H9 (cell line): ENCODE data around the gene RGS16. TPM values are rescaled to one million over a fixed set of nuclear protein-coding genes. Genes with fewer than 3 reads are reported as not detected.

Experiments used
- DNase-seq: peaks from one replicate; pipeline ENCODE4 v3.0.0-alpha.2; 2017
- H2AFZ ChIP-seq: one replicate; pipeline ENCODE4 v1.6.1; 2013; ENCODE audit warnings: mild to moderate bottlenecking, low read length, control low read depth, moderate library complexity
- H2AK5ac ChIP-seq: 2 replicates; pipeline ENCODE4 v1.6.1; 2013; ENCODE audit warnings: low read length, control low read depth, mixed read lengths; ENCODE audit not compliant: insufficient read length
- H2BK120ac ChIP-seq: one replicate; pipeline ENCODE4 v1.6.1; 2013; ENCODE audit warnings: low read depth, mild to moderate bottlenecking, low read length, control low read depth, inconsistent platforms; ENCODE audit not compliant: poor library complexity, severe bottlenecking
- H2BK12ac ChIP-seq: 2 replicates; pipeline ENCODE4 v1.6.1; 2013; ENCODE audit warnings: low read length, control low read depth, mixed read lengths, low read depth; ENCODE audit not compliant: insufficient read length
- H2BK15ac ChIP-seq: 2 replicates; pipeline ENCODE4 v1.6.1; 2013; ENCODE audit warnings: low read depth, low read length, control low read depth
- H2BK20ac ChIP-seq: one replicate; pipeline ENCODE4 v1.6.1; 2013; ENCODE audit warnings: low read depth, mild to moderate bottlenecking, low read length, control low read depth, inconsistent platforms; ENCODE audit not compliant: poor library complexity, severe bottlenecking
- H2BK5ac ChIP-seq: 2 replicates; pipeline ENCODE4 v1.6.1; 2013; ENCODE audit warnings: low read length, control low read depth, mixed read lengths; ENCODE audit not compliant: insufficient read length
- H3K14ac ChIP-seq: 2 replicates; pipeline ENCODE4 v1.6.1; 2013; ENCODE audit warnings: low read length, control low read depth; ENCODE audit not compliant: insufficient read depth
- H3K18ac ChIP-seq: 2 replicates; pipeline ENCODE4 v1.6.1; 2013; ENCODE audit warnings: low read depth, mild to moderate bottlenecking, mixed read lengths, low read length, control low read depth; ENCODE audit not compliant: insufficient read length
- H3K23ac ChIP-seq: 2 replicates; pipeline ENCODE4 v1.6.1; 2013; ENCODE audit warnings: low read length, control low read depth, mixed read lengths, low read depth; ENCODE audit not compliant: insufficient read length
- H3K23me2 ChIP-seq: 2 replicates; pipeline ENCODE4 v1.6.1; 2013; ENCODE audit warnings: low read depth, mild to moderate bottlenecking, mixed read lengths, low read length, control low read depth; ENCODE audit not compliant: insufficient read length, poor library complexity, severe bottlenecking
- H3K27ac ChIP-seq: 2 replicates; pipeline ENCODE4 v1.5.1; 2013; ENCODE audit warnings: low read length, control low read depth, mixed read lengths, low read depth; ENCODE audit not compliant: insufficient read length
- H3K27me3 ChIP-seq: 2 replicates; pipeline ENCODE4 v1.6.1; 2013; ENCODE audit warnings: low read length, control low read depth, inconsistent platforms; ENCODE audit not compliant: insufficient read depth
- H3K4ac ChIP-seq: 2 replicates; pipeline ENCODE4 v1.6.1; 2013; ENCODE audit warnings: low read depth, mild to moderate bottlenecking, control low read depth, inconsistent platforms, low read length, moderate library complexity
- H3K4me1 ChIP-seq: 2 replicates; pipeline ENCODE4 v1.6.1; 2013; ENCODE audit warnings: low read length, control low read depth, inconsistent platforms; ENCODE audit not compliant: insufficient read depth
- H3K4me2 ChIP-seq: 2 replicates; pipeline ENCODE4 v1.6.1; 2013; ENCODE audit warnings: low read length, control low read depth, mixed read lengths; ENCODE audit not compliant: insufficient read length, insufficient read depth
- H3K56ac ChIP-seq: 2 replicates; pipeline ENCODE4 v1.6.1; 2013; ENCODE audit warnings: low read depth, mild to moderate bottlenecking, mixed read lengths, low read length, control low read depth; ENCODE audit not compliant: insufficient read length
- H3K79me1 ChIP-seq: 2 replicates; pipeline ENCODE4 v1.6.1; 2013; ENCODE audit warnings: low read depth, mild to moderate bottlenecking, moderate library complexity, low read length, control low read depth, inconsistent platforms; ENCODE audit not compliant: insufficient read depth, poor library complexity, severe bottlenecking
- H3K79me2 ChIP-seq: 2 replicates; pipeline ENCODE4 v1.6.1; 2013; ENCODE audit warnings: low read length, control low read depth, inconsistent platforms; ENCODE audit not compliant: insufficient read depth
- H3K9ac ChIP-seq: 2 replicates; pipeline ENCODE4 v1.6.1; 2013; ENCODE audit warnings: low read length, control low read depth, mixed read lengths; ENCODE audit not compliant: insufficient read length; ENCODE audit errors: extremely low read depth
- H3K9me3 ChIP-seq: one replicate; pipeline ENCODE4 v1.6.1; 2013; ENCODE audit warnings: low read depth, low read length, inconsistent platforms; ENCODE audit not compliant: control insufficient read depth
- H3T11ph ChIP-seq: one replicate; pipeline ENCODE4 v1.6.1; 2013; ENCODE audit warnings: mild to moderate bottlenecking, low read length, control low read depth, inconsistent platforms
- H4K20me1 ChIP-seq: one replicate; pipeline ENCODE4 v1.6.1; 2013; ENCODE audit not compliant: control insufficient read depth, insufficient read length, insufficient read depth
- H4K5ac ChIP-seq: 2 replicates; pipeline ENCODE4 v1.6.1; 2013; ENCODE audit warnings: low read depth, mild to moderate bottlenecking, mixed read lengths, low read length, control low read depth; ENCODE audit not compliant: insufficient read length
- H4K8ac ChIP-seq: replicated peaks from 2 replicates; pipeline ENCODE4 v1.6.1; 2013; ENCODE audit warnings: low read length, control low read depth, mixed read lengths, low read depth; ENCODE audit not compliant: insufficient read length
- H4K91ac ChIP-seq: 2 replicates; pipeline ENCODE4 v1.6.1; 2013; ENCODE audit warnings: low read depth, mild to moderate bottlenecking, moderate library complexity, mixed read lengths, low read length, control low read depth; ENCODE audit not compliant: insufficient read length
- H3K27ac Mint-ChIP-seq, 3 experiments: 2 replicates in 2 of 3; 3 replicates in 1 of 3; pipeline ENCODE4 v1.8.0; 2020 to 2021; ENCODE audit warnings: mixed read lengths in 3 of 3, mild to moderate bottlenecking in 1 of 3, moderate library complexity in 1 of 3
- H3K27me3 Mint-ChIP-seq: 2 replicates; pipeline ENCODE4 v1.8.0; 2021; ENCODE audit warnings: low read depth, mild to moderate bottlenecking, moderate library complexity, mixed read lengths
- H3K36me3 Mint-ChIP-seq, 3 experiments: 2 replicates in 2 of 3; 3 replicates in 1 of 3; pipeline ENCODE4 v1.8.0; 2020 to 2021; ENCODE audit warnings: low read depth in 3 of 3, mixed read lengths in 3 of 3; ENCODE audit not compliant: insufficient read depth in 1 of 3
- H3K4me1 Mint-ChIP-seq, 2 experiments: 2 replicates each; pipeline ENCODE4 v1.8.0; 2020; ENCODE audit warnings: mixed read lengths in 2 of 2
- H3K4me3 Mint-ChIP-seq, 2 experiments: 2 replicates in 1 of 2; 3 replicates in 1 of 2; pipeline ENCODE4 v1.8.0; 2020 to 2021; ENCODE audit warnings: mild to moderate bottlenecking in 2 of 2, mixed read lengths in 2 of 2, moderate library complexity in 1 of 2
- H3K9me3 Mint-ChIP-seq, 2 experiments: 2 replicates in 1 of 2; 3 replicates in 1 of 2; pipeline ENCODE4 v1.8.0; 2020; ENCODE audit warnings: mild to moderate bottlenecking in 2 of 2, mixed read lengths in 2 of 2, moderate library complexity in 1 of 2
- WGBS: extraction: QIAGEN DNeasy Blood & Tissue Kit; methylation state at CpG from one replicate; pipeline ENCODE4 v1.1.7; 2013; ENCODE audit warnings: missing lambda C conversion rate, low lambda C conversion rate, mixed read lengths; ENCODE audit not compliant: insufficient read length; ENCODE audit errors: extremely low coverage; 5-methylcytosine and 5-hydroxymethylcytosine counted together
- total RNA-seq: library from RNA; stranded (reverse); gene quantifications from 2 replicates; pipeline ENCODE4 v1.2.1, GENCODE V29; 2021
- TF ChIP-seq, protein P1 (sequence below): fragments of 200-600 bp; sonication (generic); conservative IDR thresholded peaks from 3 replicates; pipeline ENCODE4 v1.8.0; 2021; ENCODE audit warnings: antibody characterized with exemption, mild to moderate bottlenecking

Gene RGS16
- total RNA-seq, 1 experiment from 2014 or later: 6.9 TPM

DNA sequence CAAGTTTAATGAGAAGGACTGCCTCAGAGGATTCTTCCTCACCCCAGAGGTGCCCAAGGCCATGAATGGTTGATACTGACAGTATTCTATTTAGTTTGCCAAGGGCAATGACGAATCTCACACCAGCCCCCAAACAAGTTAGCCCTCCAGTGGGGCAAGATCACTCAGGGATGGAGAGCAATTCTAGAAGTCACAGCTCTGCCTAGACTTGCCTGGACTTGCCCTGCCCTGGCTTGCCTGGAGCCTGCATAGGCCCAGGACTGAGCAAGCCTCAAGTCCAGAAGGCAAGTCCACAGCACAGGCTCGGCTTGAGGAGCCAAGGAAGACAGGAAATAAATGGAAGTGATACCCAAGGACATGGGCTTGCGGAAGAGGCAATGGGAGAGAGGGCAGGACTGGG is 39.5 kb upstream of the RGS16 start:
- Mint-ChIP-seq H3K4me1 (no peaks in the 10 kb centered on the region; a peak in 2 of 4 replicates), H3K27ac (no peak overlapping the region; a peak in 1 of 7 replicates), H3K4me3 (no peak overlapping the region), H3K36me3 (no peaks in the 10 kb centered on the region), H3K9me3 (no peaks in the 10 kb centered on the region), H3K27me3 (peaks cover 2% of the 10 kb centered on the region)
- no peaks in the 10 kb centered on the region for H3K9me3 ChIP-seq
- H4K8ac ChIP-seq: no peak overlapping the region
- no peak overlapping the region for H2AK5ac ChIP-seq
- H2BK20ac ChIP-seq: no peak overlapping the region
- no peaks in the 10 kb centered on the region for H3K23me2 ChIP-seq
- H3T11ph ChIP-seq: no peak overlapping the region
- H3K18ac ChIP-seq: no peak overlapping the region
- no peak overlapping the region for H2AFZ ChIP-seq
- no peak overlapping the region for H2BK12ac ChIP-seq
- no peak overlapping the region for H3K56ac ChIP-seq
- no peak overlapping the region for H3K23ac ChIP-seq
- H3K27me3 ChIP-seq: no peaks in the 10 kb centered on the region
- no CpG with 5 or more reads among the region's 3 CpGs for WGBS
- no peak for DNase-seq
- TF ChIP-seq, protein P1, sequence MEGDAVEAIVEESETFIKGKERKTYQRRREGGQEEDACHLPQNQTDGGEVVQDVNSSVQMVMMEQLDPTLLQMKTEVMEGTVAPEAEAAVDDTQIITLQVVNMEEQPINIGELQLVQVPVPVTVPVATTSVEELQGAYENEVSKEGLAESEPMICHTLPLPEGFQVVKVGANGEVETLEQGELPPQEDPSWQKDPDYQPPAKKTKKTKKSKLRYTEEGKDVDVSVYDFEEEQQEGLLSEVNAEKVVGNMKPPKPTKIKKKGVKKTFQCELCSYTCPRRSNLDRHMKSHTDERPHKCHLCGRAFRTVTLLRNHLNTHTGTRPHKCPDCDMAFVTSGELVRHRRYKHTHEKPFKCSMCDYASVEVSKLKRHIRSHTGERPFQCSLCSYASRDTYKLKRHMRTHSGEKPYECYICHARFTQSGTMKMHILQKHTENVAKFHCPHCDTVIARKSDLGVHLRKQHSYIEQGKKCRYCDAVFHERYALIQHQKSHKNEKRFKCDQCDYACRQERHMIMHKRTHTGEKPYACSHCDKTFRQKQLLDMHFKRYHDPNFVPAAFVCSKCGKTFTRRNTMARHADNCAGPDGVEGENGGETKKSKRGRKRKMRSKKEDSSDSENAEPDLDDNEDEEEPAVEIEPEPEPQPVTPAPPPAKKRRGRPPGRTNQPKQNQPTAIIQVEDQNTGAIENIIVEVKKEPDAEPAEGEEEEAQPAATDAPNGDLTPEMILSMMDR: no peak
- H4K5ac ChIP-seq: no peak overlapping the region
- no peak overlapping the region for H3K4ac ChIP-seq
- no peaks in the 10 kb centered on the region for H3K79me2 ChIP-seq
- H3K4me2 ChIP-seq: no peak overlapping the region
- H2BK15ac ChIP-seq: no peak overlapping the region
- H2BK120ac ChIP-seq: no peak overlapping the region
- H3K14ac ChIP-seq: no peak overlapping the region
- no peaks in the 10 kb centered on the region for H4K20me1 ChIP-seq
- H3K79me1 ChIP-seq: no peaks in the 10 kb centered on the region
- H3K27ac ChIP-seq: no peak overlapping the region
- no peak overlapping the region for H4K91ac ChIP-seq
- no peak overlapping the region for H3K9ac ChIP-seq
- no peak overlapping the region for H2BK5ac ChIP-seq
- H3K4me1 ChIP-seq: no peaks in the 10 kb centered on the region
